Neural crest cell (in vitro differentiated cells): ENCODE results near the gene CD81. TPM values are rescaled to one million over a fixed set of nuclear protein-coding genes. Genes with fewer than 3 reads are reported as not detected.

ENCODE experiments used
- DNase-seq: peaks from one replicate; pipeline ENCODE4 v3.0.0; 2021; ENCODE audit warnings: low read depth, mixed read lengths, low spot score
- H3K27ac Mint-ChIP-seq: one replicate; pipeline ENCODE4 v1.8.0; 2021; ENCODE audit warnings: mild to moderate bottlenecking, mixed read lengths; ENCODE audit not compliant: unreplicated experiment
- H3K27me3 Mint-ChIP-seq: 2 replicates; pipeline ENCODE4 v1.8.0; 2021; ENCODE audit warnings: low read depth, mild to moderate bottlenecking, mixed read lengths
- H3K36me3 Mint-ChIP-seq: 2 replicates; pipeline ENCODE4 v1.8.0; 2021; ENCODE audit warnings: low read depth, mild to moderate bottlenecking, mixed read lengths
- H3K4me1 Mint-ChIP-seq: 2 replicates; pipeline ENCODE4 v1.8.0; 2021; ENCODE audit warnings: mixed read lengths
- H3K4me3 Mint-ChIP-seq: one replicate; pipeline ENCODE4 v1.8.0; 2021; ENCODE audit warnings: mild to moderate bottlenecking, mixed read lengths
- H3K9me3 Mint-ChIP-seq: 2 replicates; pipeline ENCODE4 v1.8.0; 2021; ENCODE audit warnings: mixed read lengths
- CTCF ChIP-seq: fragments of 200-600 bp; sonication (generic); conservative IDR thresholded peaks from 2 replicates; pipeline ENCODE4 v1.5.0; 2021; ENCODE audit warnings: antibody characterized with exemption, mild to moderate bottlenecking
- total RNA-seq: library from RNA; stranded (reverse); gene quantifications from 2 replicates; pipeline ENCODE4 v1.2.1, GENCODE V29; 2021

CD81 gene
- total RNA-seq, 1 donor from 2014 or later = 225 TPM

GRCh38 chr11:2382129-2382517 is 5.0 kb downstream of the CD81 start:
- Mint-ChIP-seq H3K27ac (no peak overlapping the region), H3K4me3 (no peak overlapping the region)
- TF ChIP-seq CTCF = no peak

GRCh38 chr11:2382936-2383851 is 6.1 kb downstream of the CD81 start:
- Mint-ChIP-seq H3K4me1 (peaks cover 14% of the 10 kb centered on the region), H3K9me3 (no peaks in the 10 kb centered on the region), H3K27me3 (no peaks in the 10 kb centered on the region), H3K27ac (peak overlapping the region; percentile 19), H3K36me3 (no peaks in the 10 kb centered on the region), H3K4me3 (peak overlapping the region; percentile 51)
- no peak for TF ChIP-seq CTCF
- no peak for DNase-seq

More at GRCh38 chr11:2382129-2382517, 5.0 kb downstream of the CD81 start:
- Mint-ChIP-seq H3K36me3 (no peaks in the 10 kb centered on the region), H3K27me3 (no peaks in the 10 kb centered on the region), H3K4me1 (peaks cover 14% of the 10 kb centered on the region), H3K9me3 (no peaks in the 10 kb centered on the region)
- DNase-seq = no peak

GRCh38 chr11:2383852-2384804 is 7.0 kb downstream of the CD81 start:
- H3K27ac Mint-ChIP-seq = no peak overlapping the region
- H3K4me3 Mint-ChIP-seq = no peak overlapping the region
- peaks cover 7% of the 10 kb centered on the region for H3K4me1 Mint-ChIP-seq
- H3K9me3 Mint-ChIP-seq = no peaks in the 10 kb centered on the region
- no peaks in the 10 kb centered on the region for H3K27me3 Mint-ChIP-seq
- no peak for DNase-seq
- no peaks in the 10 kb centered on the region for H3K36me3 Mint-ChIP-seq
- no peak for TF ChIP-seq CTCF

- H3K27me3 Mint-ChIP-seq = no peaks in the 10 kb centered on the region
These were observed 8.3 kb downstream of the CD81 start for GRCh38 chr11:2385156-2386151.

More at GRCh38 chr11:2385156-2386151, 8.3 kb downstream of the CD81 start:
- peaks cover 11% of the 10 kb centered on the region for H3K4me1 Mint-ChIP-seq
- no peak for DNase-seq
- H3K36me3 Mint-ChIP-seq = no peaks in the 10 kb centered on the region
- peak overlapping the region; percentile 35 for H3K27ac Mint-ChIP-seq
- H3K9me3 Mint-ChIP-seq = no peaks in the 10 kb centered on the region
- no peak for TF ChIP-seq CTCF
- H3K4me3 Mint-ChIP-seq = no peak overlapping the region
